GM13976 (cell line): Measurements from ENCODE around the gene FNTB.

Source experiments
- DNase-seq: peaks from one replicate; pipeline ENCODE4 v3.0.0; 2012; ENCODE audit warnings: low spot score
- in situ Hi-C: fragments of 300-500 bp; cut with MboI; formaldehyde crosslinking; loops from one replicate; pipeline ENCODE4 v1.12.0; 2022; ENCODE audit warnings: low sequenced_read_pairs, mixed read lengths, inconsistent platforms; ENCODE audit not compliant: unreplicated experiment
- TF ChIP-seq, protein P1 (sequence below): IDR thresholded peaks from 2 replicates; pipeline ENCODE4 v1.5.1; 2012; ENCODE audit warnings: borderline replicate concordance, mild to moderate bottlenecking; ENCODE audit not compliant: insufficient read depth; ENCODE audit errors: extremely low read depth, missing control alignments, control extremely low read depth

Gene FNTB

GRCh38 chr14:64940336-64940910, 46.3 kb upstream of the FNTB start:
- no peak for DNase-seq
- in situ Hi-C loops, result no loop called here
- TF ChIP-seq, protein P1, sequence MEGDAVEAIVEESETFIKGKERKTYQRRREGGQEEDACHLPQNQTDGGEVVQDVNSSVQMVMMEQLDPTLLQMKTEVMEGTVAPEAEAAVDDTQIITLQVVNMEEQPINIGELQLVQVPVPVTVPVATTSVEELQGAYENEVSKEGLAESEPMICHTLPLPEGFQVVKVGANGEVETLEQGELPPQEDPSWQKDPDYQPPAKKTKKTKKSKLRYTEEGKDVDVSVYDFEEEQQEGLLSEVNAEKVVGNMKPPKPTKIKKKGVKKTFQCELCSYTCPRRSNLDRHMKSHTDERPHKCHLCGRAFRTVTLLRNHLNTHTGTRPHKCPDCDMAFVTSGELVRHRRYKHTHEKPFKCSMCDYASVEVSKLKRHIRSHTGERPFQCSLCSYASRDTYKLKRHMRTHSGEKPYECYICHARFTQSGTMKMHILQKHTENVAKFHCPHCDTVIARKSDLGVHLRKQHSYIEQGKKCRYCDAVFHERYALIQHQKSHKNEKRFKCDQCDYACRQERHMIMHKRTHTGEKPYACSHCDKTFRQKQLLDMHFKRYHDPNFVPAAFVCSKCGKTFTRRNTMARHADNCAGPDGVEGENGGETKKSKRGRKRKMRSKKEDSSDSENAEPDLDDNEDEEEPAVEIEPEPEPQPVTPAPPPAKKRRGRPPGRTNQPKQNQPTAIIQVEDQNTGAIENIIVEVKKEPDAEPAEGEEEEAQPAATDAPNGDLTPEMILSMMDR, result no peak

GRCh38 chr14:64942531-64943111, 44.1 kb upstream of the FNTB start, which contains the start of gene GPX2:
Gene GPX2 (minus strand): TSS chr14:64942745. CDS start chr14:64942726, 19 bp downstream.
- TF ChIP-seq, protein P1, result no peak
- in situ Hi-C loops, result no loop called here
- no peak for DNase-seq

- TF ChIP-seq, protein P1, result no peak
- no peak for DNase-seq
- in situ Hi-C loops, result no loop called here
Measured at GRCh38 chr14:64943556-64943955, 43.1 kb upstream of the FNTB start.

DNA sequence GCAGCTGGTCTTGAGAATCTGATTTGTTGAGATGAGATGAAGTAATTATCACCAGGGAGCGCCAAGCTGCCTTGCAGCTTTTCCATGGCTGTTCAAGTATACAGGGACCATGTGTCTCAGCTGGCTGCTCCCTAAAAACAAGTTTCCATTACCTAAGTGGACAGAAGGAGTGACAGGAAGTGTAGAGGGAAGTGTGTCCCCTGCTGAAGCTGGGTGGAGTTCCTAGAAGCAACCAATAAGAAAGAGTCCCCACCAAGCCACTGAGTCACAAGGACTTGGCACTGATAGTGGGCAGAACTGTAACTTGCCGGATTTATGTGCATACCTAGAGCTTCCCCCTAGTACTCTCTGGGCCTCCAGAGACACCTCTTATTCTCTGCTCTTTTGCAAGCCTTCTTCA, 42.7 kb upstream of the FNTB start:
- in situ Hi-C loops, result no loop called here
- no peak for DNase-seq
- TF ChIP-seq, protein P1, result no peak

DNA sequence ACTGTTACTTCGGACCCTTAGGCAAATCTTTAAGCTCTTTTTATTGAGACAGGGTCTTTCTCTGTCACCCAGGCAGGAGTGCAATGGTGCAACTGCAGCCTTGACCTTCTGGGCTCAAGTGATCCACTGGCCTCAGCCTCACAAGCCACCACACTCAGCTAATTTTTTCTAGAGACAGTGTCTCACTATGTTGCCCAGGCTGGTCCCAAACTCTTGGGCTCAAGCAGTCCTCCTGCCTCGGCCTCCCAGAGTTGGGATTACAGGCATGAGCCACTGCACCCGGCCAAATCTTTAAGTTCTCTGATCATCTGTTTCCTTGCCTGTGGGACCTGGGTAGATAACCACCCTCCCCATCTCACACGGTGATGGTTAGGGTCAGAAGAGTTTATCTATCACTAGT, 41.8 kb upstream of the FNTB start:
- TF ChIP-seq, protein P1, result no peak
- in situ Hi-C loops, result no loop called here
- DNase-seq, result no peak

- DNase-seq, result no peak
- TF ChIP-seq, protein P1, result no peak
- in situ Hi-C loops, result no loop called here
Measured at GRCh38 chr14:64945431-64946178, 41.1 kb upstream of the FNTB start.
